GM23338 (cell line): ENCODE results near the gene PRR22. TPM values are rescaled to one million over a fixed set of nuclear protein-coding genes. Genes with fewer than 3 reads are reported as not detected.

Experiments used
- ATAC-seq: fragments of 200-7000 bp; cut with Tn5 transposase; 3 replicates; pipeline ENCODE4 v1.9.1; 2020
- DNase-seq: peaks from one replicate; pipeline ENCODE4 v3.0.0-alpha.2; 2015; ENCODE audit warnings: low spot score
- H2AFZ ChIP-seq: fragments of 200-600 bp; sonication (generic); 2 replicates; pipeline ENCODE4 v1.8.0; 2016; ENCODE audit warnings: antibody characterized with exemption, mild to moderate bottlenecking, moderate library complexity
- H3F3A ChIP-seq: fragments of 200-600 bp; sonication (generic); replicated peaks from 2 replicates; pipeline ENCODE4 v1.8.0; 2017; ENCODE audit warnings: antibody characterized with exemption, mixed run types, low read depth
- H3K27ac ChIP-seq: fragments of 200-600 bp; sonication (generic); 2 replicates; pipeline ENCODE4 v1.6.1; 2016; ENCODE audit warnings: low read depth
- H3K27me3 ChIP-seq: fragments of 200-600 bp; sonication (generic); 2 replicates; pipeline ENCODE4 v1.8.0; 2016; ENCODE audit warnings: mild to moderate bottlenecking, mixed run types, moderate library complexity; ENCODE audit not compliant: insufficient read depth
- H3K36me3 ChIP-seq: fragments of 200-600 bp; sonication (generic); 2 replicates; pipeline ENCODE4 v1.8.0; 2016; ENCODE audit warnings: mild to moderate bottlenecking; ENCODE audit not compliant: insufficient read depth
- H3K4me1 ChIP-seq: fragments of 200-600 bp; sonication (generic); 2 replicates; pipeline ENCODE4 v1.8.0; 2016; ENCODE audit warnings: mild to moderate bottlenecking, moderate library complexity; ENCODE audit not compliant: insufficient read depth
- H3K4me2 ChIP-seq: fragments of 200-600 bp; sonication (generic); 2 replicates; pipeline ENCODE4 v1.7.1; 2017; ENCODE audit warnings: mixed run types
- H3K4me3 ChIP-seq: fragments of 200-600 bp; sonication (generic); 2 replicates; pipeline ENCODE4 v1.6.1; 2016; ENCODE audit warnings: mixed run types
- H3K79me2 ChIP-seq: fragments of 200-600 bp; sonication (generic); replicated peaks from 2 replicates; pipeline ENCODE4 v1.8.0; 2017; ENCODE audit warnings: mild to moderate bottlenecking; ENCODE audit not compliant: insufficient read depth
- H3K9me2 ChIP-seq: fragments of 200-600 bp; sonication (generic); 2 replicates; pipeline ENCODE4 v1.8.0; 2017; ENCODE audit not compliant: insufficient read depth
- H4K20me1 ChIP-seq: fragments of 200-600 bp; sonication (generic); replicated peaks from 2 replicates; pipeline ENCODE4 v1.8.0; 2017; ENCODE audit warnings: mild to moderate bottlenecking; ENCODE audit not compliant: insufficient read depth
- H3K27ac Mint-ChIP-seq: 2 replicates; pipeline ENCODE4 v1.8.0; 2020; ENCODE audit warnings: inconsistent platforms, mild to moderate bottlenecking, moderate library complexity, mixed read lengths
- H3K27me3 Mint-ChIP-seq: 3 replicates; pipeline ENCODE4 v1.8.0; 2022; ENCODE audit warnings: low read depth, mild to moderate bottlenecking, moderate library complexity, mixed read lengths, inconsistent platforms; ENCODE audit not compliant: insufficient read depth, poor library complexity
- H3K36me3 Mint-ChIP-seq: 3 replicates; pipeline ENCODE4 v1.8.0; 2021; ENCODE audit warnings: low read depth, mild to moderate bottlenecking, inconsistent platforms, moderate library complexity, mixed read lengths
- H3K4me1 Mint-ChIP-seq: 3 replicates; pipeline ENCODE4 v1.8.0; 2020; ENCODE audit warnings: mild to moderate bottlenecking, inconsistent platforms, mixed read lengths
- H3K4me3 Mint-ChIP-seq: 3 replicates; pipeline ENCODE4 v1.8.0; 2021; ENCODE audit warnings: moderate library complexity, mild to moderate bottlenecking, inconsistent platforms, mixed read lengths
- H3K9me3 Mint-ChIP-seq: 3 replicates; pipeline ENCODE4 v1.8.0; 2020; ENCODE audit warnings: moderate library complexity, mild to moderate bottlenecking, inconsistent platforms, mixed read lengths
- CREB1 ChIP-seq: fragments of 250-450 bp; sonication (Bioruptor Pico); IDR thresholded peaks from 2 replicates; pipeline ENCODE4 v1.5.0; 2020; ENCODE audit warnings: low read depth, mild to moderate bottlenecking, moderate library complexity
- EZH2 ChIP-seq: fragments of 200-600 bp; sonication (generic); IDR thresholded peaks from one replicate; pipeline ENCODE4 v1.8.0; 2017; ENCODE audit warnings: antibody characterized with exemption, mild to moderate bottlenecking, low read depth; ENCODE audit not compliant: unreplicated experiment
- EZH2phosphoT487 ChIP-seq: fragments of 200-600 bp; sonication (generic); IDR thresholded peaks from one replicate; pipeline ENCODE4 v1.8.1; 2018; ENCODE audit warnings: antibody characterized with exemption; ENCODE audit not compliant: unreplicated experiment
- JUNB ChIP-seq: IDR thresholded peaks from one replicate; pipeline ENCODE4 v1.6.1; 2016; ENCODE audit warnings: antibody characterized with exemption; ENCODE audit not compliant: unreplicated experiment
- POLR2AphosphoS5 ChIP-seq: IDR thresholded peaks from 2 replicates; pipeline ENCODE4 v1.6.1; 2016; ENCODE audit warnings: antibody characterized with exemption, low read depth
- STAT1 ChIP-seq: IDR thresholded peaks from one replicate; pipeline ENCODE4 v1.6.1; 2016; ENCODE audit warnings: antibody characterized with exemption; ENCODE audit not compliant: unreplicated experiment
- ZNF114 ChIP-seq: fragments of 250-450 bp; sonication (Bioruptor Pico); IDR thresholded peaks from 2 replicates; pipeline ENCODE4 v1.5.0; 2020; ENCODE audit warnings: mild to moderate bottlenecking, moderate library complexity
- polyA plus RNA-seq: library from polyadenylated mRNA; unstranded; fragments of >200 nt; fragmentation: Nextera tagmentation; extraction: Ambion mirVana; gene quantifications from 2 replicates; pipeline ENCODE4 v1.2.1, GENCODE V29; 2016
- total RNA-seq: library from RNA; depleted of rRNA; stranded (reverse); fragments of >200 nt; shearing (Covaris generic); gene quantifications from 2 replicates; pipeline ENCODE4 v1.2.3, GENCODE V29; 2014
- TF ChIP-seq, protein P1 (sequence below), 2 experiments: fragments of 200-600 bp in 1 of 2; sonication (generic) in 1 of 2; conservative IDR thresholded peaks; 2 replicates each; pipeline versions ENCODE4 v1.5.1 to v1.6.1; 2016 to 2017; ENCODE audit warnings: antibody characterized with exemption in 2 of 2, low read depth in 2 of 2, mild to moderate bottlenecking in 2 of 2, moderate library complexity in 1 of 2
- TF ChIP-seq, protein P2 (sequence below): IDR thresholded peaks from one replicate; pipeline ENCODE4 v1.6.1; 2018; ENCODE audit warnings: antibody characterized with exemption; ENCODE audit not compliant: unreplicated experiment
- TF ChIP-seq, protein P3 (sequence below): fragments of 250-450 bp; sonication (Bioruptor Pico); IDR thresholded peaks from 2 replicates; pipeline ENCODE4 v1.5.0; 2020; ENCODE audit warnings: mild to moderate bottlenecking, moderate library complexity
- TF ChIP-seq, protein P4 (sequence below): IDR thresholded peaks from 2 replicates; pipeline ENCODE4 v1.6.1; 2016; ENCODE audit warnings: antibody characterized with exemption

The PRR22 gene
- total and polyA plus RNA-seq, 2 experiments from 2014 or later, result 1.0 to 1.2 TPM

DNA sequence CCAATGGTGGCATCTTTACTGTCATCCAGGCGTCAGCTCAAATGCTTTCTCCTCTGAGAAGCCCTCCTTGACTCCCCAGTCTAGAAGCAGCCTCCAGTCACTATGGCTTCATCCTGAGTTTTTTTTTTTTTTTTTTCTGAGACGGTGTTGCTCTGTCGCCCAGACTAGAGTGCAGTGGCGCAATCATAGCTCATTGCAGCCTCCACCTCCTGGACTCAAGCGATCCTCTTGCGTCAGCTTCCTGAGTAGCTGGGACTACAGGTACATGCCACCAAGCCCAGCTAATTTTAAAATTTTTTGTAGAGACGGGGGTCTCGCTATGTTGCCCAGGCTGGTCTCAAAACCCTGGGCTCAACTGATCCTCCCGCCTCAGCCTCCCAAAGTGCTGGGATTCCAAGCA is 24.5 kb upstream of the PRR22 start:
- ATAC-seq, result no peak
- Histone ChIP-seq H3K9me2 (no peaks in the 10 kb centered on the region), H3K4me2 (no peak overlapping the region), H3K4me1 (peaks cover 6% of the 10 kb centered on the region; the same call in 1 of the 2 replicates), H3K27ac (no peak overlapping the region), H4K20me1 (no peaks in the 10 kb centered on the region; the same call in 1 of the 2 replicates), H3K36me3 (no peaks in the 10 kb centered on the region), H3K79me2 (no peaks in the 10 kb centered on the region), H3K4me3 (no peak overlapping the region), H3F3A (no peaks in the 10 kb centered on the region), H2AFZ (no peak overlapping the region), H3K27me3 (peaks cover 5% of the 10 kb centered on the region; the same call in 1 of the 2 replicates)
- DNase-seq, result no peak
- H3K4me1 Mint-ChIP-seq, result peaks cover 13% of the 10 kb centered on the region
- H3K4me3 Mint-ChIP-seq, result no peak overlapping the region
- H3K9me3 Mint-ChIP-seq, result no peaks in the 10 kb centered on the region; the same call in 2 of the 3 replicates
- TF ChIP-seq, protein P1, sequence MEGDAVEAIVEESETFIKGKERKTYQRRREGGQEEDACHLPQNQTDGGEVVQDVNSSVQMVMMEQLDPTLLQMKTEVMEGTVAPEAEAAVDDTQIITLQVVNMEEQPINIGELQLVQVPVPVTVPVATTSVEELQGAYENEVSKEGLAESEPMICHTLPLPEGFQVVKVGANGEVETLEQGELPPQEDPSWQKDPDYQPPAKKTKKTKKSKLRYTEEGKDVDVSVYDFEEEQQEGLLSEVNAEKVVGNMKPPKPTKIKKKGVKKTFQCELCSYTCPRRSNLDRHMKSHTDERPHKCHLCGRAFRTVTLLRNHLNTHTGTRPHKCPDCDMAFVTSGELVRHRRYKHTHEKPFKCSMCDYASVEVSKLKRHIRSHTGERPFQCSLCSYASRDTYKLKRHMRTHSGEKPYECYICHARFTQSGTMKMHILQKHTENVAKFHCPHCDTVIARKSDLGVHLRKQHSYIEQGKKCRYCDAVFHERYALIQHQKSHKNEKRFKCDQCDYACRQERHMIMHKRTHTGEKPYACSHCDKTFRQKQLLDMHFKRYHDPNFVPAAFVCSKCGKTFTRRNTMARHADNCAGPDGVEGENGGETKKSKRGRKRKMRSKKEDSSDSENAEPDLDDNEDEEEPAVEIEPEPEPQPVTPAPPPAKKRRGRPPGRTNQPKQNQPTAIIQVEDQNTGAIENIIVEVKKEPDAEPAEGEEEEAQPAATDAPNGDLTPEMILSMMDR (conservative IDR thresholded peaks at IDR 0.05; ENCODE audit: low read depth in 2 of 2), result no peak
- TF ChIP-seq CREB1 (no peak), STAT1 (no peak), EZH2 (no peak), EZH2phosphoT487 (no peak), JUNB (no peak), POLR2AphosphoS5 (no peak), ZNF114 (no peak)
- TF ChIP-seq, protein P2, sequence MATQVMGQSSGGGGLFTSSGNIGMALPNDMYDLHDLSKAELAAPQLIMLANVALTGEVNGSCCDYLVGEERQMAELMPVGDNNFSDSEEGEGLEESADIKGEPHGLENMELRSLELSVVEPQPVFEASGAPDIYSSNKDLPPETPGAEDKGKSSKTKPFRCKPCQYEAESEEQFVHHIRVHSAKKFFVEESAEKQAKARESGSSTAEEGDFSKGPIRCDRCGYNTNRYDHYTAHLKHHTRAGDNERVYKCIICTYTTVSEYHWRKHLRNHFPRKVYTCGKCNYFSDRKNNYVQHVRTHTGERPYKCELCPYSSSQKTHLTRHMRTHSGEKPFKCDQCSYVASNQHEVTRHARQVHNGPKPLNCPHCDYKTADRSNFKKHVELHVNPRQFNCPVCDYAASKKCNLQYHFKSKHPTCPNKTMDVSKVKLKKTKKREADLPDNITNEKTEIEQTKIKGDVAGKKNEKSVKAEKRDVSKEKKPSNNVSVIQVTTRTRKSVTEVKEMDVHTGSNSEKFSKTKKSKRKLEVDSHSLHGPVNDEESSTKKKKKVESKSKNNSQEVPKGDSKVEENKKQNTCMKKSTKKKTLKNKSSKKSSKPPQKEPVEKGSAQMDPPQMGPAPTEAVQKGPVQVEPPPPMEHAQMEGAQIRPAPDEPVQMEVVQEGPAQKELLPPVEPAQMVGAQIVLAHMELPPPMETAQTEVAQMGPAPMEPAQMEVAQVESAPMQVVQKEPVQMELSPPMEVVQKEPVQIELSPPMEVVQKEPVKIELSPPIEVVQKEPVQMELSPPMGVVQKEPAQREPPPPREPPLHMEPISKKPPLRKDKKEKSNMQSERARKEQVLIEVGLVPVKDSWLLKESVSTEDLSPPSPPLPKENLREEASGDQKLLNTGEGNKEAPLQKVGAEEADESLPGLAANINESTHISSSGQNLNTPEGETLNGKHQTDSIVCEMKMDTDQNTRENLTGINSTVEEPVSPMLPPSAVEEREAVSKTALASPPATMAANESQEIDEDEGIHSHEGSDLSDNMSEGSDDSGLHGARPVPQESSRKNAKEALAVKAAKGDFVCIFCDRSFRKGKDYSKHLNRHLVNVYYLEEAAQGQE, result no peak
- TF ChIP-seq, protein P3, sequence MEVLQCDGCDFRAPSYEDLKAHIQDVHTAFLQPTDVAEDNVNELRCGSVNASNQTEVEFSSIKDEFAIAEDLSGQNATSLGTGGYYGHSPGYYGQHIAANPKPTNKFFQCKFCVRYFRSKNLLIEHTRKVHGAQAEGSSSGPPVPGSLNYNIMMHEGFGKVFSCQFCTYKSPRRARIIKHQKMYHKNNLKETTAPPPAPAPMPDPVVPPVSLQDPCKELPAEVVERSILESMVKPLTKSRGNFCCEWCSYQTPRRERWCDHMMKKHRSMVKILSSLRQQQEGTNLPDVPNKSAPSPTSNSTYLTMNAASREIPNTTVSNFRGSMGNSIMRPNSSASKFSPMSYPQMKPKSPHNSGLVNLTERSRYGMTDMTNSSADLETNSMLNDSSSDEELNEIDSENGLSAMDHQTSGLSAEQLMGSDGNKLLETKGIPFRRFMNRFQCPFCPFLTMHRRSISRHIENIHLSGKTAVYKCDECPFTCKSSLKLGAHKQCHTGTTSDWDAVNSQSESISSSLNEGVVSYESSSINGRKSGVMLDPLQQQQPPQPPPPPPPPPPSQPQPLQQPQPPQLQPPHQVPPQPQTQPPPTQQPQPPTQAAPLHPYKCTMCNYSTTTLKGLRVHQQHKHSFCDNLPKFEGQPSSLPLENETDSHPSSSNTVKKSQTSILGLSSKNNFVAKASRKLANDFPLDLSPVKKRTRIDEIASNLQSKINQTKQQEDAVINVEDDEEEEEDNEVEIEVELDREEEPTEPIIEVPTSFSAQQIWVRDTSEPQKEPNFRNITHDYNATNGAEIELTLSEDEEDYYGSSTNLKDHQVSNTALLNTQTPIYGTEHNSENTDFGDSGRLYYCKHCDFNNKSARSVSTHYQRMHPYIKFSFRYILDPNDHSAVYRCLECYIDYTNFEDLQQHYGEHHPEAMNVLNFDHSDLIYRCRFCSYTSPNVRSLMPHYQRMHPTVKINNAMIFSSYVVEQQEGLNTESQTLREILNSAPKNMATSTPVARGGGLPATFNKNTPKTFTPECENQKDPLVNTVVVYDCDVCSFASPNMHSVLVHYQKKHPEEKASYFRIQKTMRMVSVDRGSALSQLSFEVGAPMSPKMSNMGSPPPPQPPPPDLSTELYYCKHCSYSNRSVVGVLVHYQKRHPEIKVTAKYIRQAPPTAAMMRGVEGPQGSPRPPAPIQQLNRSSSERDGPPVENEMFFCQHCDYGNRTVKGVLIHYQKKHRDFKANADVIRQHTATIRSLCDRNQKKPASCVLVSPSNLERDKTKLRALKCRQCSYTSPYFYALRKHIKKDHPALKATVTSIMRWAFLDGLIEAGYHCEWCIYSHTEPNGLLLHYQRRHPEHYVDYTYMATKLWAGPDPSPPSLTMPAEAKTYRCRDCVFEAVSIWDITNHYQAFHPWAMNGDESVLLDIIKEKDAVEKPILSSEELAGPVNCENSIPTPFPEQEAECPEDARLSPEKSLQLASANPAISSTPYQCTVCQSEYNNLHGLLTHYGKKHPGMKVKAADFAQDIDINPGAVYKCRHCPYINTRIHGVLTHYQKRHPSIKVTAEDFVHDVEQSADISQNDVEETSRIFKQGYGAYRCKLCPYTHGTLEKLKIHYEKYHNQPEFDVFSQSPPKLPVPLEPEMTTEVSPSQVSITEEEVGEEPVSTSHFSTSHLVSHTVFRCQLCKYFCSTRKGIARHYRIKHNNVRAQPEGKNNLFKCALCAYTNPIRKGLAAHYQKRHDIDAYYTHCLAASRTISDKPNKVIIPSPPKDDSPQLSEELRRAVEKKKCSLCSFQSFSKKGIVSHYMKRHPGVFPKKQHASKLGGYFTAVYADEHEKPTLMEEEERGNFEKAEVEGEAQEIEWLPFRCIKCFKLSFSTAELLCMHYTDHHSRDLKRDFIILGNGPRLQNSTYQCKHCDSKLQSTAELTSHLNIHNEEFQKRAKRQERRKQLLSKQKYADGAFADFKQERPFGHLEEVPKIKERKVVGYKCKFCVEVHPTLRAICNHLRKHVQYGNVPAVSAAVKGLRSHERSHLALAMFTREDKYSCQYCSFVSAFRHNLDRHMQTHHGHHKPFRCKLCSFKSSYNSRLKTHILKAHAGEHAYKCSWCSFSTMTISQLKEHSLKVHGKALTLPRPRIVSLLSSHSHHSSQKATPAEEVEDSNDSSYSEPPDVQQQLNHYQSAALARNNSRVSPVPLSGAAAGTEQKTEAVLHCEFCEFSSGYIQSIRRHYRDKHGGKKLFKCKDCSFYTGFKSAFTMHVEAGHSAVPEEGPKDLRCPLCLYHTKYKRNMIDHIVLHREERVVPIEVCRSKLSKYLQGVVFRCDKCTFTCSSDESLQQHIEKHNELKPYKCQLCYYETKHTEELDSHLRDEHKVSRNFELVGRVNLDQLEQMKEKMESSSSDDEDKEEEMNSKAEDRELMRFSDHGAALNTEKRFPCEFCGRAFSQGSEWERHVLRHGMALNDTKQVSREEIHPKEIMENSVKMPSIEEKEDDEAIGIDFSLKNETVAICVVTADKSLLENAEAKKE (CRISPR knock-in tag), result no peak
- TF ChIP-seq, protein P4, sequence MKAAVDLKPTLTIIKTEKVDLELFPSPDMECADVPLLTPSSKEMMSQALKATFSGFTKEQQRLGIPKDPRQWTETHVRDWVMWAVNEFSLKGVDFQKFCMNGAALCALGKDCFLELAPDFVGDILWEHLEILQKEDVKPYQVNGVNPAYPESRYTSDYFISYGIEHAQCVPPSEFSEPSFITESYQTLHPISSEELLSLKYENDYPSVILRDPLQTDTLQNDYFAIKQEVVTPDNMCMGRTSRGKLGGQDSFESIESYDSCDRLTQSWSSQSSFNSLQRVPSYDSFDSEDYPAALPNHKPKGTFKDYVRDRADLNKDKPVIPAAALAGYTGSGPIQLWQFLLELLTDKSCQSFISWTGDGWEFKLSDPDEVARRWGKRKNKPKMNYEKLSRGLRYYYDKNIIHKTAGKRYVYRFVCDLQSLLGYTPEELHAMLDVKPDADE, result no peak
- peaks cover 25% of the 10 kb centered on the region for H3K27me3 Mint-ChIP-seq
- H3K27ac Mint-ChIP-seq, result no peak overlapping the region
- no peaks in the 10 kb centered on the region; the same call in 2 of the 3 replicates for H3K36me3 Mint-ChIP-seq
